HL-60 (cell line): ENCODE measurements around the gene MXRA7.

Experiments used
- DNase-seq, 2 experiments: peaks; one replicate each; pipeline ENCODE4 v3.0.0-alpha.2; 2010 to 2020; ENCODE audit warnings: low read depth in 1 of 2, low spot score in 1 of 2
- H3K27ac ChIP-seq: fragments of 250-450 bp; sonication (Bioruptor Pico); replicated peaks from 2 replicates; pipeline ENCODE4 v1.5.1; 2020; ENCODE audit warnings: mild to moderate bottlenecking, moderate library complexity
- H3K27me3 ChIP-seq: fragments of 250-450 bp; sonication (Bioruptor Pico); 2 replicates; pipeline ENCODE4 v1.5.1; 2021; ENCODE audit warnings: mild to moderate bottlenecking, moderate library complexity; ENCODE audit not compliant: insufficient read depth, poor library complexity, severe bottlenecking
- H3K4me3 ChIP-seq: replicated peaks from 2 replicates; pipeline ENCODE4 v1.5.1; 2011; ENCODE audit warnings: mild to moderate bottlenecking, control low read depth, low read length; ENCODE audit not compliant: insufficient read depth
- GABPA ChIP-seq: IDR thresholded peaks from 2 replicates; pipeline ENCODE4 v1.6.1; 2012; ENCODE audit warnings: low read depth
- POLR2AphosphoS5 ChIP-seq: IDR thresholded peaks from 2 replicates; pipeline ENCODE4 v1.6.1; 2012; ENCODE audit warnings: low read depth
- REST ChIP-seq: IDR thresholded peaks from 2 replicates; pipeline ENCODE4 v1.6.1; 2012; ENCODE audit warnings: low read depth; ENCODE audit not compliant: insufficient replicate concordance
- SPI1 ChIP-seq: IDR thresholded peaks from 2 replicates; pipeline ENCODE4 v1.6.1; 2012; ENCODE audit warnings: low read depth, mild to moderate bottlenecking, borderline replicate concordance
- TF ChIP-seq, protein P1 (sequence below): IDR thresholded peaks from one replicate; pipeline ENCODE4 v1.5.1; 2011; ENCODE audit warnings: low read length, control low read depth, inconsistent platforms; ENCODE audit not compliant: insufficient read depth

The MXRA7 gene

GRCh38 chr17:76671123-76671911 is 39.4 kb downstream of the MXRA7 start:
- DNase-seq, result peak; percentile 99 to 100
- H3K27me3 ChIP-seq, result no peaks in the 10 kb centered on the region
- H3K27ac ChIP-seq, result peak overlapping the region; percentile 73
- TF ChIP-seq POLR2AphosphoS5 (peak; percentile 76), GABPA (peak; percentile 95)
- TF ChIP-seq, protein P1, sequence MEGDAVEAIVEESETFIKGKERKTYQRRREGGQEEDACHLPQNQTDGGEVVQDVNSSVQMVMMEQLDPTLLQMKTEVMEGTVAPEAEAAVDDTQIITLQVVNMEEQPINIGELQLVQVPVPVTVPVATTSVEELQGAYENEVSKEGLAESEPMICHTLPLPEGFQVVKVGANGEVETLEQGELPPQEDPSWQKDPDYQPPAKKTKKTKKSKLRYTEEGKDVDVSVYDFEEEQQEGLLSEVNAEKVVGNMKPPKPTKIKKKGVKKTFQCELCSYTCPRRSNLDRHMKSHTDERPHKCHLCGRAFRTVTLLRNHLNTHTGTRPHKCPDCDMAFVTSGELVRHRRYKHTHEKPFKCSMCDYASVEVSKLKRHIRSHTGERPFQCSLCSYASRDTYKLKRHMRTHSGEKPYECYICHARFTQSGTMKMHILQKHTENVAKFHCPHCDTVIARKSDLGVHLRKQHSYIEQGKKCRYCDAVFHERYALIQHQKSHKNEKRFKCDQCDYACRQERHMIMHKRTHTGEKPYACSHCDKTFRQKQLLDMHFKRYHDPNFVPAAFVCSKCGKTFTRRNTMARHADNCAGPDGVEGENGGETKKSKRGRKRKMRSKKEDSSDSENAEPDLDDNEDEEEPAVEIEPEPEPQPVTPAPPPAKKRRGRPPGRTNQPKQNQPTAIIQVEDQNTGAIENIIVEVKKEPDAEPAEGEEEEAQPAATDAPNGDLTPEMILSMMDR, result no peak
- H3K4me3 ChIP-seq, result peak overlapping the region; percentile 67

DNA sequence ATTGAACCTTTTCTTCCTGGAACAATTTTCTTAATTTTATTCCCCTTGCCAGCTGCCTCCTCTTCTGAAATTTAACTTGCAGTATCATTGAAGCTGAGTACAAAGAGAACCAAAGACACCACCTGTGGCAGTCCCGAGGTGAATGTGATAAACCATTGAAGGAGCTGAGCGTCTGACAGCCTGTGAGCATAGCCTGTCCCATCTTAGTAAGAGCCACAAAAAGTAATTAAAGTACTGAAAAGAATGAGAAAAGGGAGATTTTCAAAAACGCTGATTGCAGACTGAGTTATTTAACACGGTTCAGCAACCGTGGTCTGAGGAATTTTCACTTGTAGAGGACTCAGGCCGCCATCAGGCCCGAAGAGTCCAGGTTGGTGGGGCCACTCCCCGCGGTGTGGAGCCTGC is 40.0 kb downstream of the MXRA7 start:
- H3K27me3 ChIP-seq, result no peaks in the 10 kb centered on the region
- no peak for DNase-seq
- TF ChIP-seq REST (no peak), GABPA (no peak), POLR2AphosphoS5 (no peak), SPI1 (no peak)
- TF ChIP-seq, protein P1, result no peak
- H3K4me3 ChIP-seq, result no peak overlapping the region
- H3K27ac ChIP-seq, result no peak overlapping the region

DNA sequence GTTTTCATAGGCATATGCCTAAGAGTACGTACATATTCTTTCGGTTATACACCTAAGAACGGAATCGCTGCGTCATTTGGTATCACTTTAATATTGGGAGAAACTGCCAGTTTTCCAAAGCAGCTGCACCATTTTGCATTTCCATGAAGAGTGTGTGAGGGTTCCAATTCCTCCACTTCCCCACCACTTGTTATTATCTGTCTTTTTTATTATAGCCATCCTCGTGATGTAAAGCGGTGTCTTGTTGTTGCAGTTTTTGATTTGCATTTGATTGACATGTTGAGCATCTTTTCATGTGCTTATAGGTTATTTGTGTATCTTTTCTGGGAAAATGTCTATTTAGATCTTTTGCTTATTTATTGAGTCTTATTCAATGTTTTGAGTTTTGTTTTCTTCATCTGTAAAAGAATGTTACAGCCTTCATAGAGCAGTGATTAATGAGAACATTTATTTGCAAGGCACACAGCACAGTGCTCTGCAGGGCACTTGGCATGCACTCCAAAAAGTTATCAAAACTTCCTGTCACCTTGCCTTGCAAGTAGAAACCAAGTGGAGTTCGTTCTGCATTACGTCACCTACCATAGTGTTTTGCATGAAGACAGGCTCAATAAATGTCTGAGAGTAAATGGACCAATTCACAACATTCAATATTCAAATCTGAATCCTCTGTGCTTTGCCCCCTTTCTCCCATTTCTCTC is 40.6 kb downstream of the MXRA7 start:
- Histone ChIP-seq H3K27me3 (no peaks in the 10 kb centered on the region), H3K27ac (no peak overlapping the region), H3K4me3 (no peak overlapping the region)
- TF ChIP-seq POLR2AphosphoS5 (no peak), GABPA (no peak), REST (no peak), SPI1 (no peak)
- TF ChIP-seq, protein P1, result no peak
- DNase-seq, result peak in 1 of 2 experiments; percentile 28
